BE2C (cell line): ENCODE data around the gene WDHD1.
A peak's percentile ranks its signal among the peaks of the same experiment; 100 is the strongest.
"Not testable (repeated sequence)": the region's sequence is repeated elsewhere in the genome, so short reads cannot be mapped to it uniquely, and the experiment has no call there.

Experiments used
- DNase-seq: peaks from one replicate; pipeline ENCODE4 v3.0.0-alpha.2; 2020
- H3K27me3 ChIP-seq: fragments of 250-450 bp; sonication (Bioruptor Pico); 2 replicates; pipeline ENCODE4 v1.5.1; 2020; ENCODE audit warnings: mild to moderate bottlenecking
- H3K36me3 ChIP-seq: fragments of 250-450 bp; sonication (Bioruptor Pico); 2 replicates; pipeline ENCODE4 v1.5.1; 2020; ENCODE audit warnings: mild to moderate bottlenecking
- H3K4me1 ChIP-seq: fragments of 250-450 bp; sonication (Bioruptor Pico); 2 replicates; pipeline ENCODE4 v1.5.1; 2020
- H3K4me3 ChIP-seq: 2 replicates; pipeline ENCODE4 v1.5.1; 2011; ENCODE audit warnings: low read depth, low read length
- H3K9me3 ChIP-seq: fragments of 250-450 bp; sonication (Bioruptor Pico); 2 replicates; pipeline ENCODE4 v1.5.1; 2020
- CTCF ChIP-seq: IDR thresholded peaks from 2 replicates; pipeline ENCODE4 v1.5.1; 2012; ENCODE audit warnings: mild to moderate bottlenecking, low read depth, low read length

The WDHD1 gene

DNA sequence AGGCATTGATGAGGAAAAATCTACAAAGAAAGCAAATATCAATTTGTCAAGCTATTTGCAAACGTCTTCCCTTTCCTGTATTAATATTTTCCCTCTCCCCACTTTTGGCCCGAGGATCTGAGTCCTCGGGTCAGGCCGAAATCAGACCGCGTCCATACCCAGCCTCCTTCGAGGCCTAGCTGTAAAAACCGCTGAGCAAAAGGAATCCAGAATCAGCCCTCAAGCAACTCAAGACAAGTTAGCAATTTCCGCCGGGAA lies 24.2 kb upstream of the WDHD1 start:
- no peak for TF ChIP-seq CTCF
- H3K36me3 ChIP-seq = peaks cover 25% of the 10 kb centered on the region

DNA sequence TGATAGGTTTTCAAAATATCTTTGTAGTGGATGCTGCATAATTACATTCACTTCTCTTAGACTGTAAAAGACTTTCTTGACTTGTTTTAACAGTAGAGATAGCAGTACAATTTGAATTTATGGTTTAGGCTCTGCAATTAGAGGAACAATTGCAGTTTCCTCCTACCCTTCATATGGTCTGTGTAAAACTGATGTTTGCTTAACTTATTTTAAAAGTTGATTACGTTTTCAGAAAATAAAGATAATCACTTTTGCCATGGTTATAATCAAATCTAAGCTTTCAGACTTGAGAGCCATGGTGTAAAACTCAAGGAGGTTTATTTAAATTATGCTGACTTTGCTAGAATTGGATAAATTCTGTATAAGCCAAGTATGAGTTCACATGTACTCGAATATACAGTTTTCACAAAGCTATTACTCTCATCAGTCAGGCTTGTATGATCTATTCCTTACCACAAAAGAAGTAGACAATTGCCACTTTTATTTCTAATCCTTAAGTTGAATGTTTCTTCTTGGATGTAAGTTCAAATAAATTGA lies 22.1 kb upstream of the WDHD1 start:
- H3K27me3 ChIP-seq = no peaks in the 10 kb centered on the region
- DNase-seq = no peak
- no peak overlapping the region for H3K4me3 ChIP-seq
- H3K36me3 ChIP-seq = peaks cover 19% of the 10 kb centered on the region
- no peak for TF ChIP-seq CTCF
- peaks cover 7% of the 10 kb centered on the region for H3K4me1 ChIP-seq
- H3K9me3 ChIP-seq = no peaks in the 10 kb centered on the region

More for the DNA sequence above, 24.2 kb upstream of the WDHD1 start:
- Histone ChIP-seq H3K4me1 (peaks cover 7% of the 10 kb centered on the region), H3K4me3 (peak overlapping the region; percentile 93), H3K27me3 (no peaks in the 10 kb centered on the region), H3K9me3 (no peaks in the 10 kb centered on the region)
- no peak for DNase-seq

DNA sequence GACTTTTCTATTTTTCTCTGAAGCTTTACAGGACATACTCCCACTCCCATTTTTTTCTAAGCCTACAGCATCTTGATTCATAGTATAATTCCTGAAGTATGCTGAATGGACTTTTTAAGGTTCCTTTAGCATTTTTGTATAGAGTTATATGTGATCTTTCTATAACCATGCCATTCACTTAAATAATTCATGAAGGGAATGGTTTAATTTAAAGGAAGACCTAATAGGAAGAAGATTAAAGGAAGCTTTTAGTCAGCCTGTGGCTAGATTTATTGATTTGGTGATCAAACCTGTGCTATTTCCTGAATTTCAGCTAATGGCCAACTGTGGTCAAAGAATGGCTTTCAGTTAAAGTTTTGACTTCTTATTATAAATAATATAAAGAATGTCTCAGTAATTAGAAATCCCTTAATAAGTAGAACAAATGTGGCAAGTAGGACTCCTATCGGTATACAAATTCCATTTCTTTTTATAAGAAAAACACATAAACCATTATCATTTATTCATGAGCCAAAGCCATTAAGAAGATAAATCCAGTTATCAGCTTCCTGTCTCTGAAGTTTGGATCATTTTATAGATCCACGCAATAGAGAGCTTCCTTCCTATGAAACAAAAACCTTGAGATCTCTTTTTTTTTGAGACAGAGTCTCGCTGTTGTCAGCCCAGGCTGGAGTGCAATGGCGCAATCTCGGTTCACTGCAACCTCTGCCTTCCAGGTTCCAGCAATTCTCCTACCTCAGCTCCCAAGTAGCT lies 20.6 kb upstream of the WDHD1 start:
- Histone ChIP-seq H3K4me3 (no peak overlapping the region), H3K4me1 (peaks cover 3% of the 10 kb centered on the region; the same call in 1 of the 2 replicates), H3K9me3 (no peaks in the 10 kb centered on the region), H3K36me3 (peaks cover 19% of the 10 kb centered on the region), H3K27me3 (no peaks in the 10 kb centered on the region)
- DNase-seq = no peak
- no peak for TF ChIP-seq CTCF

DNA sequence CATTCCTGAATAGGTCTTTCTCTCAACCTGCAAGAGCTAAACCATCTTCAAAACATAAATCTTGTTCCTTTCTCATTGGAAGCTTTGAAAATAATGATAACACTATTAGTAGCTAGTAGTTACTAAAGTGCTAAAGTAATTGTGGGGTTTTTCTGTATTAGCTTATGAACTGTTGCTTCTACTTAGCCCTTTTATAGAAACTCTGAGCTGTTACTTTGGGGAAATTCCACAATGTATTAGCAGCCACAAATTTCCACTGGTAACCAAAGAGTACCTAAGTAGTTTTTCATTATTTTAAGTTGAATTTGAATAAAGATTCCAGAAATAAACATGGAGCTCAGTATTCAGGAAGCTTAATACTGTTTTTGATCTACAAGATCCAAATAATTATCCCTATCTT lies 18.2 kb upstream of the WDHD1 start:
- H3K27me3 ChIP-seq = no peaks in the 10 kb centered on the region
- H3K4me1 ChIP-seq = no peaks in the 10 kb centered on the region
- H3K9me3 ChIP-seq = no peaks in the 10 kb centered on the region
- H3K36me3 ChIP-seq = peaks cover 17% of the 10 kb centered on the region
- no peak for TF ChIP-seq CTCF
- no peak for DNase-seq
- H3K4me3 ChIP-seq = no peak overlapping the region

GRCh38 chr14:55043528-55043927 lies 16.6 kb upstream of the WDHD1 start:
- H3K9me3 ChIP-seq = no peaks in the 10 kb centered on the region
- H3K27me3 ChIP-seq = no peaks in the 10 kb centered on the region
- H3K36me3 ChIP-seq = peaks cover 27% of the 10 kb centered on the region
- DNase-seq = no peak
- TF ChIP-seq CTCF = no peak
- H3K4me1 ChIP-seq = no peaks in the 10 kb centered on the region
- H3K4me3 ChIP-seq = no peak overlapping the region

- DNase-seq = no peak
- Histone ChIP-seq H3K4me3 (no peak overlapping the region), H3K9me3 (no peaks in the 10 kb centered on the region), H3K4me1 (no peaks in the 10 kb centered on the region), H3K27me3 (no peaks in the 10 kb centered on the region), H3K36me3 (peaks cover 59% of the 10 kb centered on the region)
- no peak for TF ChIP-seq CTCF
Measured at GRCh38 chr14:55038708-55039107, 11.8 kb upstream of the WDHD1 start.

DNA sequence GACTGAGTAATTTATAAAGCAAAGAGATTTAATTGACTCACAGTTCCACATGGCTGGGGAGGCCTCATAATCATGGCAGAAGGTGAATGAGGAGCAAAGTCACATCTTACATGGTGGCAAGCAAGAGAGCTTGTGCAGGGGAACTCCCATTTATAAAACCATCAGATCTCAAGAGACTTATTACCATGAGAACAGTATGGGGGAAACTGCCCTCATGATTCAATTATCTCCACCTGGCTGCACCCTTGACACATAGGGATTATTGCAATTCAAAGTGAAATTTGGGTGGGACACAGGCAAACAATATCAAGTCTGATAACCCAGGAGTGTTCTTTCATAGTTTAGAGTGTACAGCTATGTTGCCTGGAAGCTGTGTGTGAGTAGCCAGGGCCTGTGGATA lies 11.1 kb upstream of the WDHD1 start:
- not testable (repeated sequence) for DNase-seq
- H3K36me3 ChIP-seq = peaks cover 54% of the 10 kb centered on the region

More for the DNA sequence above, 11.1 kb upstream of the WDHD1 start:
- H3K9me3 ChIP-seq, H3K4me3 ChIP-seq, H3K27me3 ChIP-seq, H3K4me1 ChIP-seq: not testable (repeated sequence)
